HG03159 (cell line): ENCODE results near the gene REEP6.
"Not testable (repeated sequence)": the region's sequence is repeated elsewhere in the genome, so short reads cannot be mapped to it uniquely, and the experiment has no call there.

Source experiments
- ATAC-seq: cut with Tn5 transposase; IDR thresholded peaks from one replicate; pipeline ENCODE4 v1.9.1; 2021; ENCODE audit warnings: mild to moderate bottlenecking, moderate library complexity; ENCODE audit not compliant: unreplicated experiment

Gene REEP6

DNA sequence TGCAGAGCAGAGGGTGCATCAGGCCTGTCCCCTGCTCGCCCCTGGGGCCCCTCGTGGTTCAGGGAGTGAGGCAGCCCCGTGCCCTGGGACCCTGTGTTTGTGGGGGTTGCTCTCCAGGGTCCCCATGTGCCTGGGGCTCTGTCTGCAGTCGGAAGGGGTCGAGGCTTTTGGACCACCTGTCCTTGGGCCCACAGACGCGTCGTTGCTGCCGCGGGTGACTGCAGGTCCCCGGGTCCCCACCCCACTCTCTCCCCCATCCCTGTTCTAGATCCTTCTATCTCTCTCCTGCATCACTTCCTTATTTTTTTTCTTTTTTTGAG lies 2.7 kb upstream of the REEP6 start:
- no peak for ATAC-seq

DNA sequence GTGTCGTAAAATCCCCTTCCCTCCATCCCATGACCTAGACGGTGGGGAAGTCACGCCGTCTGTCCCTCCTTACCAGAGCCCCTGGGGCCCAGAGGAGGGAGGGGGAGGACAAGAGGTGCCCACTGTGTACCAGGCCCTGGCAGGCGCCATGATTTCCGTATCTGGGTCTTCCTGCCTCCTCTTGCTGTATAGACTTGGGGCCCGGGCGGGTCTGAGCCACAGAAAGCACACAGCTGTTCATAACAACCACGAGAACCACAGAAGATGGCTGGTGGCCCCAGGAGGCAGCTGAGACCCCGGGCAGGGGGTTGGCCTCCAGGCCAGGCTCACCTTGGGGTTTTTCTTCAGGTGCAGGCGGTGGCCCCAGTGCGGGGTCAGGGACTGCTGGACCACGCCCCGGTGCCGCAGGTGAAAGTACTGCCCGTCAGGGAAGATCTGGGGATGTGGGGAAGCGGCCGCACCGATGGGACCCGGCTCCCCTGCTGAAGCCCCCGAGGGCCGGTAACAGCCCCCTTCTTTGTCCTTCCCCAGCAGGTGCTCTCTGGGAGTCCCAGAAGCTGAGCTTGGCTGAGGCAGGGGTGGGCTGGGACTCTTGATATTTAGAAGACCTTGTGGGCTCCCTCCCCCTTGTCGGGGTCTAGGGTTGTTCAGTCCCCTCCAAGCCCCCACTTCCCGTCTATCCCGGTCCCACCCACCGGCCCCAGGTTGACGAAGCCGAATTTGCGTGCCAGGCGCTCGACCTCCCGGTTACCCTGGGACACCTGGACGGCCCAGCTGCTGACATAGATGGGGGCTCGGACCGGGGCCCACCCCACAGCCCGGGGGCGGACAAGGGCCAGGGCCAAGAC lies 1.3 kb upstream of the REEP6 start:
- no peak for ATAC-seq

GRCh38 chr19:1490311-1491113 lies 469 bp upstream of the REEP6 start, which contains the start of gene PCSK4:
PCSK4 (minus strand) TSS chr19:1490350; CDS start chr19:1490346, 4 bp downstream.
- peak; percentile 76 for ATAC-seq

GRCh38 chr19:1491849-1492170 lies 829 bp downstream of the REEP6 start:
- no peak for ATAC-seq

GRCh38 chr19:1492474-1493006 lies 1.6 kb downstream of the REEP6 start:
- no peak for ATAC-seq

DNA sequence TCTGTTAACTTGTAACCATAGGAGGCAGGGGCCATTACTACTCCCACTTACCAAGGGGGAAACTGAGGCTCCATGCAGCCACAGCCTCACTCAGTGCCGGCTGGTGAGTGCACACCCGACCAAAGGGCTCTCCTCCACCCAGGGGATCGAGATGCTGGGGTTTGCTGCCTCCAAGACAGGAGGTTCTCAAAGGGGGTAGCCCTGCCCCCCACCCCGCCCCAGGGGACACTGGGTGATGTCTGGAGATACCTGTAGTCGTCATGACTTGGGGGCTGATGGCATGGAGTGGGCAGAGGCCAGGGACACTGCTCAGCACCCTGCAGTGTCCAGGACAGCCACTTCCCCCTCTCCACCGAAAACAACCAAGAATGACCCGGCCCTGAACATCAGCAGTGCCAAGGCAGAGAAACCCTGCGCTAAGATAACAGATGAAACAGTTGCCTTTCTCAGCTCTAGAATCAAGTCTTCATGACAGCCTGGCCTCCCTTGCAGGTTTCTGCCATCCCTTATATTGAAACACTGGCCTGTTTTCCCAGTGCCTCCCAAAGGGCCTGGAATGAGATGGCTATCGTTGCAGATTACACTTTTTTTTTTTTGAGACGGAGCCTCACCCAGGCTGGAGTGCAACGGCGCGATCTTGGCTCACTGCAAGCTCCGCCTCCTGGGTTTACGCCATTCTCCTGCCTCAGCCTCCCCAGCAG lies 3.3 kb downstream of the REEP6 start:
- ATAC-seq: no peak

DNA sequence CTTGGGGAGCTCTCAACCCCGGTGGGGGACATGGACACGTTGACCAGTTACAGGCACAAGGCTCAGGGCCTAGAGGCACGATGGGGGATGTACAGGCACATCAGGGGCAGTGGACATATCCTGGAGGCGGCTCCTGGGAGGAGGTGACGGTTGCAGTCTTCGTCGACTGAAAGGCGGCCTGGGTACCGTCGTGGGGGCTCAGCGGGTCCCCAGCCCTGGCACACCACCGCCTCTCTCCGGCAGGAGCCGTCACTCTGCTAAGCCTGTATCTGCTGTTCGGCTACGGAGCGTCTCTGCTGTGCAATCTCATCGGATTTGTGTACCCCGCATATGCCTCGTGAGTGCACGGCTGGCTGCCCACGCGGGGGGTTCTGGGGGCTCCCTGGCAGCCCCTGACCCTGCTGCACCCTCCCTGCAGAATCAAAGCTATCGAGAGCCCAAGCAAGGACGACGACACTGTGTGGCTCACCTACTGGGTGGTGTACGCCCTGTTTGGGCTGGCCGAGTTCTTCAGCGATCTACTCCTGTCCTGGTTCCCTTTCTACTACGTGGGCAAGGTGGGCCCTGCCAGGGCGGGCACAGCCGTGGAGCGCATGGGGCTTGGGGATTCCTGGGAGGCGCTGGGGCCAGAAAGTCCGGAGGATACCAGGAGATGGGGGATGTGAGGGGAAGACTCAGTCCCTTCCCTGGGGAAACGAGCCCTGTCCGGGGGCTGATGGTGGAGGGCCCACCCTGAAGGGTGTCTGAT lies 4.2 kb downstream of the REEP6 start:
- no peak for ATAC-seq

GRCh38 chr19:1495799-1496713 lies 5.1 kb downstream of the REEP6 start:
- no peak for ATAC-seq

DNA sequence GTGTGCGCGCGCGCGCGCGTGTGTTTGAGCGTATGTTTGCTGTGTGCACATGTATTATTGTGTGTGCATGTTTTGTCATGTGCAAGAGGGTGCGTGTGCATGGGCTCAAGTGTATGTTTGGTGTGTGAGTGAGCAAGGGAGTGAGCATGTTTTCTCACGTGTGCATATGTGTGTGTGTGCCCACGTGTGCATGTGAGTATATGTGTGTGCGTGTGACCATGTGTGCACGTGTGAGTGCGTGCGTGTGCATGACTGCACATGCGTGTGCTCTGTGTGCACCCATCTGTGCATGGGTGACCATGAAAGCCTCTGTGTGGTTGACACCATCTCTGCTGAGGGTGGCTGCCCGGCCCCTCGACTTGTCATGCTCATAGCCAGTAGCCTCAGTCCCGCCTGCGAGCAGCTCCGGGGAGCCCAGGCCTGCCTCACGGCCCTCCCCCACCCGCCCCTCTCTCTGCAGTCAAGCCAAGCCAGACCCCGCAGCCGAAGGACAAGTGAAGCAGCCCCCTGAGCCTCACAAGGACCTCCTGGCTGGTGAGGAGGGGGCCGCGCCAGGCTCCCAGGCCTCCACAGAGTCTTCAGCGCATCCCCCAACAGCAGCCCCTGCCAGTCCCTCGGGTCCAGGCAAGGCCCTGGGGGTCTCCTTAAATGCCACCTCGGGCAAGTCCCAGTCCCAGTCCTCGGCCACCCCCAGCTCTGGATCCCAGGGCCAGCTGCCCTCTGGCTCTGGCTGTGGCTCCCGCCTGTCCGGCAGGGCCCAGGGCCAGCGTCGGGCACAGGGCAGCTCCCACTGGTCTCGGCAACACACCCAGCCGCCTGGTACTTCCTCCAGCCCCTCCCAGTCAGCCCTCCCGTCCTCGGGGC lies 6.0 kb downstream of the REEP6 start:
- no peak for ATAC-seq

DNA sequence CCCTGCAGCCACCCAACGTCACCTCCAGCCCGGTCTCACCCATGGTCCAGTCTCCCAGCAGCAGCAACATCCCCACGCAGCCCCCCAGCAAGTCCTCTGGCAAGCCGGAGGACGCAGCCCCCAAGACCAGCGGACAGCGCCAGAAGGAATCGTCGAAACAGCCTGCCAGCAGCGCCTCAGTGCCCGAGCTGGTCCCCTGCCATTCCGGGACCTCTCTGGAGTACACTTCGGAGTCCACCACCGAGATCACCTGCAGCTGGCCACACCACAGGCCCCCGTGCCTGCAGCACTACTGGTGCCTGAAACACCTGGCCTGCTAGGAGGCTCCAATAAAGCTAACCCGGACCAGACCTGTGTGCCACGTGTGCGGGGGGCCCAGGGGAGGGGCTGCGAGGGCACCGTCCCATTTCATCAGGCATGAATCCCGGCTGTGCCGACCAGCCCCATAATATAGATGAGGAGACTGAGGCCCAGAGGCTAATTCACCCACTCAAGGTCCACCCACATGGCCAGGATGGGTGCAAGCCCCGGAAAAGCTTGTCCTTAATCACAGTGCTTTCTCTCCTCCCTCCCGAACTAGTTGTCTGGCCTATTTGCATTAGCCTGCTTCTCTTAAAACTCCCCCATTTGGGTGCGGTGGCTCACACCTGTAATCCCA lies 6.7 kb downstream of the REEP6 start:
- no peak for ATAC-seq

DNA sequence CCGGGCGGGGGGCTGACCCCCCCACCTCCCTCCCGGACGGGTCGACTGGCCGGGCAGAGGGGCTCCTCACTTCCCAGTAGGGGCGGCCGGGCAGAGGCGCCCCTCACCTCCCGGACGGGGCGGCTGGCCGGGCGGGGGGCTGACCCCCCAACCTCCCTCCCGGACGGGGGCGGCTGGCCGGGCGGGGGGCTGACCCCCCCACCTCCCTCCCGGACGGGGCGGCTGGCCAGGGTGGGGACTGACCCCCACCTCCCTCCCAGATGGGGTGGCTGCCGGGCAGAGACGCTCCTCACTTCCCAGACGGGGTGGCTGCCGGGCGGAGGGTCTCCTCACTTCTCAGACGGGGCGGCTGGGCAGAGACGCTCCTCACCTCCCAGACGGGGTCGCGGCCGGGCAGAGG lies 8.2 kb downstream of the REEP6 start:
- ATAC-seq: not testable (repeated sequence)

GRCh38 chr19:1501200-1501595 lies 10.2 kb downstream of the REEP6 start:
- no peak for ATAC-seq

GRCh38 chr19:1502433-1503088 lies 11.6 kb downstream of the REEP6 start:
- no peak for ATAC-seq

DNA sequence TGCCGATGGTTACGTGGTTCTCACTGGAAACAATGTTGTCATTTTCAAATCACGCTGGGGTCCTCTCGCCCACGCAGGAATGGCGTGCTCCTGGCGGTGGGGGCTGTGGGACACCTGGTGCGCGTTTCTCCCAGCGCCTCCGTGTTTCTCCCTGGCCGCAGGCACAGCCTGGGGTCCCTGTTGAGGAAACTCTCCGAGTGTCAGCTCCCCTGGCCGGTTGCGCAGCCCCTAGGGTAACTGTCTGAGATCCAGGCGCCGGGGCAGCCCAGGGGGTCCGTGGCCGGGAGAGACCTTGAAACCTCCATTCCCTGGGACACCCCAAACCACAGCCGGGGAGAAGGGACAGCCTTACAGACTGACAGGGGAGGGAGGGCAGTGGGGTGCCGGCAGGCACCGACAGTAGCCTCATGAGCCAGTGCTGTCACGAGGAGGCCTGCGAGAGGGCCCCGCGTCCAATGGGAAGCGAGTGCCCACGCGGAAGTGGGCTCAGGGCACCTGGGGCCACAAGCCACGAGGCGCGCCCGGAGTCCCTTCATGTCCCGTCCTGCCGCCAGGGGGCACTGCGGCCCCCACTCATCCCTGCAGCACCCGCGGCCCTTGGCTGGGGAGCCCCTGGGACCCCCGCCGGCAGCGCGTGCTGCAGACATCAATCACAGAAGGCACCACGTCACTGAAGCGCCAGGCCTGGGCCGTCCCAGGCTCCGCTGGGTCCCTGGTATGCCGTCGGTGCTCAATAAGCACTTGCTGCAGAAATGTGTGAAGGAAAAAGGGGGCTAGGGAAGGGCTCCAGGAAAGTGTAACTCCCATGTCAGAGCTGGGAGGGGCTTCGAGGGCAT lies 12.3 kb downstream of the REEP6 start:
- no peak for ATAC-seq

DNA sequence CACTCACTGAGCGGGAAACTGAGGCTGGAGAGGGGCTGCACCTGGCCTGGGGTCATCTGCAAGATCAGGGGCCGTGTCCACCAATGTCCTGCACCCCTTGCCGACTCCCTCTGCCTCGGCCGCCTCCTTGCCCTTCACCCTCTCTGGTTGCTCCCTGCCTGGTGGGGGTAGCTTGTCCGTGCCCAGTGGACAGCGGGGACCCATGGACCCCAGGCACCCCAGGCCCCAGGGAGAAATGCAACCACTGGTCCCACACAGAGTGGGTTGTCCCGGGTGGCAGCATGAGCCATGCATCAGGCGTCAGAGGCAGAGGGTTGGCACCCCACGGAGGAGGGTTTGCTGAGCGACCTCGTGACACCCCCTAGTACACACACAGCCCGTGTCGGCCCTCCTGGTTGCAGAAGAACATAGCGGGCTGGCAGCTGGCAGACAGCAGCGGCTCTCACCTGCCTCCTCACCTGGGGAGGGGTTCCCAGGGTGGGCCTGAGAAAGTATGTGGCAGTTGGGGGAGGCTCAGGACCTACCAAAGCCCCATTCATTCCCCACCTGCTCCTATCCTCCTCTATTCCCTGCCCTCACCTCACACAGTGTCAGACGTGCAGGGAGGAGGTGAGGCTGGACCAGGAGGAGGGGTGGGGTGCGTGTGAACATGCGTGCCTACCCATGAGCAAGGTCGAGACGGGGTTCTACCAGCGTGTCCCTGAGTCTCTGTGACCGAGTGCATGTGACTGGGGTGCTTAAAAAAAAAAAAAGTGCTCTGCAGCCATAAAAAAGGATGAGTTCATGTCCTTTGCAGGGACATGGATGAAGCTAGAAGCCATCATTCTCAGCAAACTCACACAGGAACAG lies 13.2 kb downstream of the REEP6 start:
- no peak for ATAC-seq

DNA sequence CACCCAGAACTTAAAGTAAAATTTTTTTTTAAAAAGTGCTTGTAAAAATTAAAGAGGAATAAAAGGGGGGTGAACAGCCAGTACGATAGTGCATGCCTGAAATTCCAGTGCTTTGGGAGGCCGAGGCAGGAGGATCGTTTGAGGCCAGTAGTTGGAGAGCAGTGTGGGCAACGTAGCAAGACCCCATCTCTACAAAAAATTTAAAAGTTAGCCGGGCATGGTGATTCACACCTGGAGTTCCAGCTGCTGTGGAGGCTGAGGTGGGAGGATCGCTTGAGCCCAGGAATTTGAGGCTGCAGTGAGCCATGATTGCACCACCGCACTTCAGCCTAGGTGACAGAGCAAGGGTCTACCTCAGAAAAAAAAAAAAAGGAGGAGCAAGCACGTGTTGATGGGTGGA lies 14.0 kb downstream of the REEP6 start:
- ATAC-seq: no peak
